HepG2 (cell line): ENCODE data around the gene CCDC57. TPM values are rescaled to one million over a fixed set of nuclear protein-coding genes. Genes with fewer than 3 reads are reported as not detected.

Experiments
- ATAC-seq: fragments of 200-7000 bp; cut with Tn5 transposase; 3 replicates; pipeline ENCODE4 v1.9.1; 2020; ENCODE audit warnings: mild to moderate bottlenecking, moderate library complexity
- BruUV-seq: library from RNA; stranded (reverse); fragments of 400-500 nt; replicated peaks from 2 replicates; lab custom pipeline; 2021; lab: Mats Ljungman, UMichigan
- CTCF ChIA-PET: fragments of 300-600 bp; formaldehyde crosslinking; extraction: SDS; loops from one replicate; lab custom pipeline; 2021; ENCODE audit warnings: low total read pairs, inconsistent platforms, low intra/inter-chr PET ratio; lab: Yijun Ruan, JAX
- POLR2A ChIA-PET: fragments of 350-600 bp; sonication (Branson Sonifier 250); formaldehyde crosslinking; loops from one replicate; lab custom pipeline; 2020; ENCODE audit warnings: antibody characterized with exemption, inconsistent platforms; lab: Yijun Ruan, JAX
- DNase-seq: peaks from one replicate; pipeline ENCODE4 v3.0.0-alpha.2; 2015; ENCODE audit warnings: low spot score
- FAIRE-seq: peaks from 3 replicates; lab custom pipeline; 2011; peaks lifted over from hg19 to GRCh38; lab: Jason Lieb, UNC
- H2AFZ ChIP-seq: one replicate; pipeline ENCODE4 v1.6.1; 2011; ENCODE audit warnings: low read length, inconsistent platforms
- H3K27ac ChIP-seq: fragments of 300-600 bp; 3 replicates; pipeline ENCODE4 v1.8.0; 2011; ENCODE audit warnings: mixed run types, mild to moderate bottlenecking, mixed read lengths, low read length, inconsistent platforms; ENCODE audit not compliant: insufficient read depth; ENCODE audit errors: extremely low read length
- H3K27me3 ChIP-seq, 2 experiments: fragments of 200-600 bp in 1 of 2; 2 replicates in 1 of 2; 3 replicates in 1 of 2; pipeline versions ENCODE4 v1.6.0 to v1.8.0; 2011; ENCODE audit warnings: low read length in 2 of 2, mild to moderate bottlenecking in 2 of 2, moderate library complexity in 2 of 2, inconsistent platforms in 1 of 2; ENCODE audit not compliant: insufficient read depth in 2 of 2, control insufficient read depth in 1 of 2
- H3K36me3 ChIP-seq, 2 experiments: fragments of 200-600 bp in 1 of 2; replicated peaks in 1 of 2; 2 replicates in 1 of 2; 3 replicates in 1 of 2; pipeline versions ENCODE4 v1.5.1 to v1.8.0; 2011; ENCODE audit warnings: low read length in 2 of 2, inconsistent platforms in 1 of 2; ENCODE audit not compliant: insufficient read depth in 2 of 2, control insufficient read depth in 1 of 2
- H3K4me1 ChIP-seq: 2 replicates; pipeline ENCODE4 v1.5.1; 2012; ENCODE audit warnings: low read length, inconsistent platforms; ENCODE audit not compliant: insufficient read depth
- H3K4me2 ChIP-seq: 2 replicates; pipeline ENCODE4 v1.6.0; 2011; ENCODE audit warnings: low read depth, low read length, inconsistent platforms
- H3K4me3 ChIP-seq, 3 experiments: fragments of 200-600 bp in 1 of 3; sonication (generic), shearing (Covaris generic) in 1 of 3; replicated peaks in 1 of 3; 2 replicates each; pipeline ENCODE4 v1.5.1; 2011 to 2016; ENCODE audit warnings: low read length in 3 of 3, inconsistent platforms in 2 of 3, low read depth in 2 of 3, mild to moderate bottlenecking in 2 of 3, control low read depth in 1 of 3, mixed read lengths in 1 of 3; ENCODE audit not compliant: insufficient read depth in 1 of 3
- H3K79me2 ChIP-seq: one replicate; pipeline ENCODE4 v1.6.1; 2011; ENCODE audit warnings: low read length, inconsistent platforms; ENCODE audit not compliant: insufficient read depth
- H3K9ac ChIP-seq: 2 replicates; pipeline ENCODE4 v1.6.0; 2011; ENCODE audit warnings: mild to moderate bottlenecking, low read depth, low read length, inconsistent platforms; ENCODE audit not compliant: insufficient read depth
- H3K9me3 ChIP-seq: 2 replicates; pipeline ENCODE4 v1.5.1; 2012; ENCODE audit warnings: mild to moderate bottlenecking, low read length
- H4K20me1 ChIP-seq: 2 replicates; pipeline ENCODE4 v1.6.0; 2011; ENCODE audit warnings: inconsistent platforms, mild to moderate bottlenecking, low read length, moderate library complexity; ENCODE audit not compliant: insufficient read depth
- AKAP8 ChIP-seq: sonication (generic); formaldehyde crosslinking; IDR thresholded peaks from 2 replicates; pipeline ENCODE4 v1.5.1; 2020; ENCODE audit warnings: mild to moderate bottlenecking, missing genetic modification reagents
- DZIP1 ChIP-seq: sonication (generic); formaldehyde crosslinking; IDR thresholded peaks from 2 replicates; pipeline ENCODE4 v1.5.0; 2020; ENCODE audit warnings: mild to moderate bottlenecking, missing genetic modification reagents
- HINFP ChIP-seq: sonication (generic); formaldehyde crosslinking; IDR thresholded peaks from 2 replicates; pipeline ENCODE4 v1.4.0; 2020; ENCODE audit warnings: low read depth, mild to moderate bottlenecking, missing genetic modification reagents
- IKZF1 ChIP-seq: fragments of 450-650 bp; IDR thresholded peaks from 2 replicates; pipeline ENCODE4 v1.7.1; 2016
- MTERF4 ChIP-seq: sonication (generic); formaldehyde crosslinking; IDR thresholded peaks from 2 replicates; pipeline ENCODE4 v1.8.0; 2023; ENCODE audit warnings: mild to moderate bottlenecking, missing genetic modification reagents
- RBFOX2 ChIP-seq: fragments of 200-400 bp; formaldehyde crosslinking; IDR thresholded peaks from 2 replicates; pipeline ENCODE4 v1.6.1; 2017; ENCODE audit warnings: low read depth, mild to moderate bottlenecking, low read length
- SP4 ChIP-seq: sonication (generic); formaldehyde crosslinking; IDR thresholded peaks from 2 replicates; pipeline ENCODE4 v1.8.1; 2023; ENCODE audit warnings: mild to moderate bottlenecking, missing genetic modification reagents
- TAF15 ChIP-seq: fragments of 200-400 bp; formaldehyde crosslinking; IDR thresholded peaks from one replicate; pipeline ENCODE4 v1.6.1; 2018; ENCODE audit warnings: mild to moderate bottlenecking, low read depth, low read length; ENCODE audit not compliant: poor library complexity, severe bottlenecking
- ZFP91 ChIP-seq: sonication (generic); formaldehyde crosslinking; IDR thresholded peaks from 2 replicates; pipeline ENCODE4 v1.9.0; 2022; ENCODE audit warnings: missing genetic modification reagents, mild to moderate bottlenecking, borderline replicate concordance
- ZNF280B ChIP-seq: sonication (generic); formaldehyde crosslinking; IDR thresholded peaks from 2 replicates; pipeline ENCODE4 v1.5.0; 2020; ENCODE audit warnings: missing genetic modification reagents, mild to moderate bottlenecking, borderline replicate concordance
- ZNF326 ChIP-seq: sonication (generic); formaldehyde crosslinking; IDR thresholded peaks from 2 replicates; pipeline ENCODE4 v1.4.0; 2020; ENCODE audit warnings: missing genetic modification reagents, borderline replicate concordance
- WGBS: methylation state at CpG from one replicate; pipeline ENCODE4 v1.1.6; 2017; ENCODE audit warnings: low lambda C conversion rate; 5-methylcytosine and 5-hydroxymethylcytosine counted together
- in situ Hi-C: cut with HindIII; loops from 2 replicates; pipeline ENCODE4 v1.10.0; 2017; ENCODE audit warnings: low pct_unique_long_range_greater_than_20kb; ENCODE audit not compliant: extremely low pct_ligation_motif_present
- intact Hi-C: fragments of 100-400 bp; cut with micrococcal nuclease; formaldehyde crosslinking; loops from one replicate; pipeline ENCODE4 v1.10.0; 2022; ENCODE audit not compliant: unreplicated experiment
- polyA plus RNA-seq, 8 experiments: library from polyadenylated mRNA; depleted of rRNA in 3 of 8; stranded (reverse) in 7 of 8; unstranded in 1 of 8; fragments of >200 nt; fragmentation: Illumina TruSeq in 4 of 8; extraction: Trizol in 4 of 8; gene quantifications; 2 replicates each; pipeline versions ENCODE4 v1.2.1 to v1.2.3, GENCODE V29; 2011 to 2016; ENCODE audit warnings: low read depth in 4 of 8, missing spikeins in 1 of 8, mixed read lengths in 1 of 8; ENCODE audit not compliant: insufficient read depth in 1 of 8
- total RNA-seq, 5 experiments: library from RNA; depleted of rRNA; stranded (reverse); fragments of >200 nt; fragmentation: Illumina TruSeq; extraction: Trizol; gene quantifications; 2 replicates each; pipeline ENCODE4 v1.2.3, GENCODE V29; 2016; ENCODE audit warnings: low read depth in 1 of 5

The CCDC57 gene
- total and polyA plus RNA-seq, 2 of the 13 experiments (the other 11 are each of a cell fraction or from before 2014, with no cell fraction given): 59.3 to 59.9 TPM

GRCh38 chr17:82234211-82235055 is 21.8 kb upstream of the CCDC57 start:
- Histone ChIP-seq H3K36me3 (peaks cover 35 to 44% of the 10 kb centered on the region in 2 experiments), H3K27ac (peak overlapping the region; percentile 59), H3K79me2 (peaks cover 71% of the 10 kb centered on the region), H3K9ac (peak overlapping the region; percentile 19), H3K9me3 (no peaks in the 10 kb centered on the region), H4K20me1 (peaks cover 94% of the 10 kb centered on the region), H2AFZ (no peak overlapping the region), H3K27me3 (no peaks in the 10 kb centered on the region; a peak in 1 of 5 replicates), H3K4me3 (peak overlapping the region in 1 of 3 experiments; percentile 27; a peak in 1 of 6 replicates), H3K4me1 (peaks cover 83% of the 10 kb centered on the region), H3K4me2 (peak overlapping the region; percentile 33)
- DNase-seq: no peak
- in situ Hi-C loops: no loop called here
- FAIRE-seq: no peak
- intact Hi-C loops: loop anchor here (10.0 kb wide), 1 partner anchor 130 kb away; no protein-coding TSS in a partner anchor
- 82% methylated on average over 25 of the region's 26 CpGs for WGBS
- no TSS peak for BruUV-seq
- ChIA-PET CTCF (no interaction called here), POLR2A (interaction anchor here (0.8 to 2.6 kb wide), 7 partner anchors 8 to 111 kb away, joined by 3 to 23 read pairs (median 8); partner anchors contain the start of gene CCDC57)
- ATAC-seq: no peak
- TF ChIP-seq MTERF4 (CRISPR knock-in tag) (0 out of 2 replicates have a peak, but pooled peaks have one; percentile 41), SP4 (CRISPR knock-in tag) (peak; percentile 37; the same call in 1 of the 2 replicates), TAF15 (peak; percentile 43), ZFP91 (CRISPR knock-in tag) (peak; percentile 63; the same call in 1 of the 2 replicates), RBFOX2 (peak; percentile 71; the same call in 1 of the 2 replicates), HINFP (CRISPR knock-in tag) (no peak), IKZF1 (no peak), ZNF280B (CRISPR knock-in tag) (peak; percentile 4; the same call in 1 of the 2 replicates), ZNF326 (CRISPR knock-in tag) (peak; percentile 83; the same call in 1 of the 2 replicates), DZIP1 (CRISPR knock-in tag) (0 out of 2 replicates have a peak, but pooled peaks have one; percentile 46), AKAP8 (CRISPR knock-in tag) (peak; percentile 90)
